NCI-H2171 treated with DMSO at 0.1 percent for 48 hours (cell line): ENCODE results near the gene IGF2R.

Experiments
- DNase-seq: peaks from one replicate; lab custom pipeline; 2025; lab: John Stamatoyannopoulos, UW

IGF2R gene

DNA sequence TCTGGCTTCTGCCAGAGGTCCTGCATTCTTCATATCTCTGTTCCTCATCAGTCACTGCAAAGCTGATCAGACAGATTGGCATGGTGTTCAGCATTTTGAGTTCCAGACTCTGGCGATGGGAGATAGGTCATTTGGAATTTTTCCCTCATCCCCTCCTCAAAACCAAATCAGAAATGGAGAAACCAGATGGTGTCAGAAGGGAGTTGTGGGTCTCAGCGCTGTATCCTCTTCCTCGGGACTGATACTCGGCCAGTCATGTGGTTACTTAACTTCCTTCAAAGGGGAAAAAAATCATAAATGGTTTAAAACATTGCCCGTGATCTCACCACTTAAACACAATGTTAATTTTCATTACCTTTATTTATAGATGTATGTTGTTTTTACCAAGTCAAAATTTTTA is 75.8 kb downstream of the IGF2R start:
- no peak for DNase-seq

GRCh38 chr6:160048471-160048870 is 79.6 kb downstream of the IGF2R start:
- DNase-seq, result no peak

GRCh38 chr6:160049346-160049745 is 80.5 kb downstream of the IGF2R start:
- DNase-seq, result no peak

DNA sequence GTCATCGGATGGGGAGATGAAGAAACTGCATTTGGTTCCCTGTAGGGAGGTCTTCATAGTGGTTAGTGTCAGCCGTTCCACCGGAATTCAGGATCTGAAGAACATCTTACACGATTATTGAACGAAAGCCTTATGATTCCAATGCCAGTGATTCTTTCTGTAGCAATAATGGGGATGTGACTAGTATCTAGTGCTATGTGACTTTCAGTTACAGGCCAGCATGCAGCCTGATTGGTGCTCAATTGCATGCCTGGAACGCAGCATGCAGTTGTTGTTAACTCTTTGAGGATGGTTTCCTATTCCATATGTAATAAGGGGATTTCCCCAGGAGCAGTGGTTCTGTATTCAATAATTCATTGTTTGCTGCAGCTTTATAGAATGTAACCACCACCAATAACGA is 81.1 kb downstream of the IGF2R start:
- DNase-seq, result no peak

- DNase-seq, result no peak
These were observed 82.5 kb downstream of the IGF2R start for GRCh38 chr6:160051390-160051789.

GRCh38 chr6:160054271-160054670 is 85.4 kb downstream of the IGF2R start:
- DNase-seq, result no peak

DNA sequence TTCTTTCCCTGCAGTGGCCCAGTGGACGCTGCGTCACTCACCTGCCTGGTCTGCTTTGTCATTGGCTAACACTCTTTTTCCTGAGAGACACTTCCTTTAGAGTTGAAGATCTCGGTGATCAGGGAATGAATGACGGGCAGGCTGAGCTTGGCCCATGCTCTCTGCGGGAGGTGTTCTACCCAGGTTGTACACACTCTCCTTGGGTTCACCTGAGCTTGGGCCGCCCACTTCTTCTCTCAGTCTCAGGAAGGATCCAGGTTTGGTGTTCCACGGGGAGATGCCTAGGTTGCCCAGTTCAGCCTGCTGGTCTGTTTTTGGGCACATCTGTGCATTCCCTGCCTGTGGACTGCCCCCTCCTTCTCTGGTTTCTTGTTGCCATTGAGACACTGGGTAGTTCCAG is 86.0 kb downstream of the IGF2R start:
- DNase-seq, result no peak

DNA sequence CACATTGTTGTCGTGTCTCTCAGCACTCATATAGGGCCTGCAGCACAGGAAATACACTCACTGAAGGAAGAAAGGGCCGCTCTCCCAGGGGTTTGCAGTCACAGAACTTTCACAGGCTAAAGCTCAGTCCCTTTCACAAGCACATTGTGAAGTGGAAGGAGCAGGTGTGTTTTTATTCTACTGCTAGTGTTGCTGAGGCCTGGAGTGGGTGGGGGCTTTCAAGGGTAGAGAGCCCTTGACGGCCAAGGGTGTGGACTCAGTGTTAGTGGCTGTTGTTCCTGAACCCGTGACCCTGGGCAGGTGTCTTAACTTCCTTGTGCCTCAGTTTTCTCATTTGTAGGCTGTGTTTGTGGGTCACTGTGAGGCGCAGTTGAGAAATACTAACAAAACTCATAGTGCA is 86.5 kb downstream of the IGF2R start:
- DNase-seq, result no peak

DNA sequence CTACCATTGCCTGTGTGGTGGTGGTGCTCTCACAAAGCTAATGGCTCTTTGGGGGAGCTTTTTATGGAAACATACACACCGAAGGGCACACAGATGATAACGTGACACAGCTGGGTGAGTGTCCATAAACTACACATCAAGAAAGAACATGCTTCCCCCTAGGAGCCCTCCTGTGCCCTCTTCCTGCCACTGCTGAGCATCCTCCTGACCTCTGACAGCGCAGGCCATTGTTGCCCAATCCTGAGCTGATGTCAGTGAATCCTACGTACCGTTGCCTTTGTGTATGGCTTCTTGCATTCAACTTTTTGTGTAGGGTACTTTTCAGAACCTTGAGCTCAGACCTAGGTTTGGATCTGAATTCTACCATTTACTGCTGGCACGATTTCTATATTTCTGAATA is 86.9 kb downstream of the IGF2R start:
- no peak for DNase-seq

DNA sequence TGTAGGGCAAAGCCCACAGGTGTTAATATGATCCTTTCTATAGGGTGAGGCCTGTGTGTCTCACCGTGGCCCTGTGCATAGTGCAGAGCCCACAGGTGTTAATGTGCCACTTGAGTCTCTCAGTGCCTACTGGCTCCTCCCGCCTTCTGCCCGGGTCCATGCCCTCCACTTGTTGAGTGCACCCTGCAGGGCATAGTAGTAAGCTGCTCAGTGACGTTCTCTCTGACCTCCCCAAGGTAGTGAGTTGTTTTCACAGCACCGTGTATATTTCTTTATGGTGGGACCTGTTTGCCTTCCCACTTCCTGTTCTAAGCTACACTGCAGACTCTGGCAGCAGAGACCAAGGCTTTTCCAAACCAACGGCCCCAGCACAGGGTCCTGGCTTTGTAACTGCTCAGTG is 88.2 kb downstream of the IGF2R start:
- DNase-seq, result no peak

DNA sequence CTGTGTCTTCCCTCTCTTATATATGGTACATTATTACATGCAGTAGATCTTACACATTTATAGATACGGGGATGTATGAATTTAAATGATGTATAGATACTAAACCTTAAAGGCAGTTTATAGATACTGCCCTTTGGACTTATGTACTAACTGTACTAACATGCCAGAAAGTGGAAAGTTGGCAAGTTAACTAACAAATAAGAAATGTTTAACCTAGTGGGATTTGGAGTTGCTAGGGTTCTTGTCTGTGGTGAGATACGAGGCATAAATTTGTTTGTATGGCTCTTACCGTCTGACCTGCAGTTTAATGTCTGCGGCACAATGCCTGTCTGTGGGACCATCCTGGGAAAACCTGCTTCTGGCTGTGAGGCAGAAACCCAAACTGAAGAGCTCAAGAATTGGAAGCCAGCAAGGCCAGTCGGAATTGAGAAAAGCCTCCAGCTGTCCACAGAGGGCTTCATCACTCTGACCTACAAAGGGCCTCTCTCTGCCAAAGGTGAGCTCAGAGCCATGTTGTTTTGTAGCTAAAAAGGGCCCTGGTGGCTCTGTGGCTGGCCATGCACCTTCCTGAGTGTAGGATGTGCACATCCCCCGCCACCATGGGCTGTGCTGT is 89.8 kb downstream of the IGF2R start:
- DNase-seq, result no peak

- no peak for DNase-seq
These were observed 91.3 kb downstream of the IGF2R start for GRCh38 chr6:160060221-160060620.

DNA sequence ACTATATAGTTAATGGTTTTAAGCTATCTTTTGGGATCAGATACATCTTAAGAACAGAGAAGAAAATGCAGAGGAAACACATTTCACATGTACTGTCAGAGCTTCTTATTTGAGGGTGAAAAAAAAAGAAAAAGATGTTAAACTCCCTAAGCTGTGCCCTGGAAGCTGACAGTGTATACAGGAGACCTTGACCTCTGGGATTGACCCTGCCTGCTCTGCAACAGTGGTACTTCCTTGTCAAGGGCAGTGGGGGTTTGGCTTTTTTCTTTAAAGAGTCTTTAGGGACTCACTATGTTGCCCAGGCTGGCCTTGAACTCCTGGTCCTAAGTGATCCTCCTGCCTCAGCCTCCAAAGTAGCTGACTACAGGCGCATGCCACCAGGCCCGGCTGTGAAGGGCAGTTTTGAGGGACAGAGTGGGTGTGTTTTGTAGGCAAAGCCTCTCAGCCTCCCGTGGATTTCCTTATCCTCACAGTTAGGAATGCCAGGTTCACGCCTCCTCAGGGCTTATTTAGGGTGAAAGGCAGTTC is 92.1 kb downstream of the IGF2R start:
- no peak for DNase-seq

DNA sequence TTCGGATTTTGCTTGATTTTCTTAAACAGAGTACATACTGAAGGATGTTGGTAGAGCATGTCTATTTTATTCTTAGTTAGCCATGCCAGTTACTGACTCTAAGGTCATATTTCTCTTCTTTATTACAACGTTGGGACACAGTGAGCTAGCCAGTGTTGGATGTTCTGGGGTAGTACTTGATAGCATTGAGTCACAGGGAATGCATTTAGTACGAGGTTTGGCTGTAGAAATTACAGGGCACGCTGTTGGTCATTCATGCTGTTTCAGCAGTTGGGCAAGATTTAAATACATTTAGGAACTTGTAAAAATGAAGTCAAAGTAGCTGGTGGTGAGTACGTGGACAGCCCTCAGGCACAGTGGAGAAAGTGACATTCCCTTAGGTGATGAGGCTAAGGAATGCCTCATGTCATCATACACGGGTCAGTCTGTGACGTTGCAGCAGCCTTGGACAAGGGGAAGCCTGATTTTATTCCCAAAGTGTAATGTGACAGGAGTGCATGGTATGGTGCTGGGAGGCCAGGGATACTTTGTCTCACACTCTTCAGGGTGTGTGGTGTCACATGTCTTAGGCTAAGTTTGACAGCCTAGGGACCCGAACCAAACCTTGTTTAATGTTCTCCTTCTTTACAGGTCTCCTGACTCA is 95.0 kb downstream of the IGF2R start:
- DNase-seq, result no peak

- no peak for DNase-seq
These were observed 96.3 kb downstream of the IGF2R start for GRCh38 chr6:160065200-160065599.

DNA sequence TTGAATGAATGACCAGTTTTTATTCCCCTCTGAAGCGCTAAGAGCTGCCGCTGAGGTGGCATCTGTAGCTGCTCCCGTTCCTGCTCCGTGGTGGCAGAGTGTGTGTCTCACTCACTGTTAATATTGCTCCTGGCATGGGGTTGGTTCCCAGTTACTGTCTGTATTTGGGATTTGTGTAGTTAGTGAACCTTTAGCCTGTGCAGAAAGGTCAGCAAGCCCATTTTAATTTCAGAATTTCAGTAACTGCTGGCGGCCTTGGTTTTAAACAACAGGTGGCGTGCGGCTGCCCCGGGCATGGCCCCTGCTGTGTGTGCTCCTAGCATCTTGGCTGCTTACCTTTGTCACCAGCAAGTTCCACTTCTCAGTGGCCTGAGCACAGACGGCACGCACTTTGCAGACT is 98.7 kb downstream of the IGF2R start:
- DNase-seq, result no peak

DNA sequence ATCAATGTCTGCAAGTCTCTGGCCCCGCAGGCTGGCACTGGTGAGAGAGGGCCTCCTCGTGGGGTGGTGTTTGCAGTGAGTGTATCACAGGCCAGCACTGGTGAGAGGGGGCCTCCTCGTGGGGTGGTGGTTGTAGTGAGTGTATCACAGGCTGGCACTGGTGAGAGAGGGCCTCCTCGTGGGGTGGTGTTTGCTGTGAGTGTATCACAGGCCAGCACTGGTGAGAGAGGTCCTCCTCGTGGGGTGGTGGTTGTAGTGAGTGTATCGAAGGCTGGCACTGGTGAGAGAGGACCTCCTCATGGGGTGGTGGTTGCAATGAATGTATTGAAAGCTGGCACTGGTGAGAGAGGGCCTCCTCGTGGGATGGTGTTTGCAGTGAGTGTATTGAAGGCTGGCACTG is 99.5 kb downstream of the IGF2R start:
- no peak for DNase-seq

- no peak for DNase-seq
These were observed 100.2 kb downstream of the IGF2R start for GRCh38 chr6:160069050-160069454.

GRCh38 chr6:160069459-160069858 is 100.6 kb downstream of the IGF2R start:
- DNase-seq, result no peak

DNA sequence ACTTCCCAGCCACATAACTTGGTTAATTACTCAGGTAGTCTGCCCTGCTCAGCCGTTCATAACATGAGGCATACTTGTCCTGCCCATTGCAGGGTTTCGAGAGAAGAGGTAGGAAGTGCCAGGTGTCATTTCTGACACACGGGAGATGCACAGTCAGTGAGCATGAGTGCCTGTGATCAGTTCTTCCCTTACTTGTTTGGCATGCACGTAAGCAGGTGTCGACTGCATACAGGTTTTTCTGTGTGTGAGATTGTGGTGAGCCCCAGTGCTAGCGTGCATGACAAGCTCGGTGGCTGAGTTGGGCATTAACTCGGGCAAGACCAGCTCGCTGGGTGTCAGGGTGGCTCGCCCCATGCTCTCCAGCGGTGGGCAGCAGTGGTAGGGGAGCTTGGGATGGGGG is 101.5 kb downstream of the IGF2R start:
- no peak for DNase-seq

- DNase-seq, result no peak
These were observed 101.9 kb downstream of the IGF2R start for GRCh38 chr6:160070831-160071230.

- no peak for DNase-seq
These were observed 103.2 kb downstream of the IGF2R start for GRCh38 chr6:160071805-160072690.

DNA sequence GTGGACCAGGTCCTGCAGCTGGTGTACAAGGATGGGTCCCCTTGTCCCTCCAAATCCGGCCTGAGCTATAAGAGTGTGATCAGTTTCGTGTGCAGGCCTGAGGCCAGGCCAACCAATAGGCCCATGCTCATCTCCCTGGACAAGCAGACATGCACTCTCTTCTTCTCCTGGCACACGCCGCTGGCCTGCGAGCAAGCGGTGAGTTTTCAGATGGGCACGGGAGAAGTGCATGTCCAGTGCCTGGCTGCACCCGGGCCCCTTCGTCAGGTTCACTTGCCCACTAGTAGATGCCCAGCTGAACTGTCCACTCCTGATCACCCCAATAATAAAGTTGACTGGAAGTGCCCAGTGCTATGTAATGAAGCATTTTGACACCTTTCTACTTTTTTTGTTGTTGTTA is 104.4 kb downstream of the IGF2R start:
- no peak for DNase-seq
